GM12875 (cell line): ENCODE results near the gene RUBCNL.

Experiments
- H3K4me3 ChIP-seq: one replicate; pipeline ENCODE4 v1.5.1; 2011; ENCODE audit warnings: low read depth, low read length, control low read depth
- CTCF ChIP-seq: IDR thresholded peaks from 2 replicates; pipeline ENCODE4 v1.5.1; 2011; ENCODE audit warnings: low read depth, mild to moderate bottlenecking, control low read depth, inconsistent platforms, low read length, moderate library complexity, borderline replicate concordance; ENCODE audit not compliant: insufficient read depth

RUBCNL gene

GRCh38 chr13:46360604-46361003, 26.4 kb downstream of the RUBCNL start:
- H3K4me3 ChIP-seq, result no peak overlapping the region
- no peak for TF ChIP-seq CTCF

GRCh38 chr13:46359714-46360113, 27.3 kb downstream of the RUBCNL start:
- H3K4me3 ChIP-seq, result no peak overlapping the region
- TF ChIP-seq CTCF, result no peak

- H3K4me3 ChIP-seq, result no peak overlapping the region
- TF ChIP-seq CTCF, result no peak
Measured at GRCh38 chr13:46355901-46356590, 31.0 kb downstream of the RUBCNL start.

GRCh38 chr13:46355088-46355468, 32.0 kb downstream of the RUBCNL start:
- no peak overlapping the region for H3K4me3 ChIP-seq
- TF ChIP-seq CTCF, result no peak

GRCh38 chr13:46354156-46355087, 32.6 kb downstream of the RUBCNL start:
- no peak overlapping the region for H3K4me3 ChIP-seq

GRCh38 chr13:46352805-46353204, 34.2 kb downstream of the RUBCNL start:
- H3K4me3 ChIP-seq, result no peak overlapping the region
- no peak for TF ChIP-seq CTCF

More at GRCh38 chr13:46354156-46355087, 32.6 kb downstream of the RUBCNL start:
- no peak for TF ChIP-seq CTCF
